Measurements from ENCODE around the gene PHTF1.

The PHTF1 gene

GRCh38 chr1:113714606-113715269 lies 44.5 kb downstream of the PHTF1 start:
- DNase-seq, result no peak

GRCh38 chr1:113701429-113701828 lies 57.9 kb downstream of the PHTF1 start:
- no peak for DNase-seq

GRCh38 chr1:113694910-113695309 lies 64.4 kb downstream of the PHTF1 start:
- no peak for DNase-seq

- DNase-seq, result no peak
Measured at GRCh38 chr1:113692824-113693431, 66.4 kb downstream of the PHTF1 start.

GRCh38 chr1:113692342-113692741 lies 66.9 kb downstream of the PHTF1 start:
- no peak for DNase-seq

GRCh38 chr1:113691184-113691583 lies 68.1 kb downstream of the PHTF1 start:
- DNase-seq, result no peak

- DNase-seq, result no peak
Measured at GRCh38 chr1:113686891-113687618, 72.2 kb downstream of the PHTF1 start.

GRCh38 chr1:113684153-113684541 lies 75.1 kb downstream of the PHTF1 start:
- DNase-seq, result no peak

- DNase-seq, result no peak
Measured at GRCh38 chr1:113683384-113684152, 75.7 kb downstream of the PHTF1 start.

GRCh38 chr1:113681596-113682337 lies 77.5 kb downstream of the PHTF1 start:
- DNase-seq, result no peak

- no peak for DNase-seq
Measured at GRCh38 chr1:113678159-113678469, 81.2 kb downstream of the PHTF1 start.

- DNase-seq, result peak; percentile 29
Measured at GRCh38 chr1:113677250-113678158, 81.8 kb downstream of the PHTF1 start.

- DNase-seq, result no peak
Measured at GRCh38 chr1:113676524-113676923, 82.8 kb downstream of the PHTF1 start.

GRCh38 chr1:113675302-113675701 lies 84.0 kb downstream of the PHTF1 start:
- no peak for DNase-seq

GRCh38 chr1:113674591-113674990 lies 84.7 kb downstream of the PHTF1 start:
- DNase-seq, result no peak

GRCh38 chr1:113672491-113672890 lies 86.8 kb downstream of the PHTF1 start:
- DNase-seq, result no peak

- no peak for DNase-seq
Measured at GRCh38 chr1:113670650-113671049, 88.6 kb downstream of the PHTF1 start.

- DNase-seq, result no peak
Measured at GRCh38 chr1:113669988-113670387, 89.3 kb downstream of the PHTF1 start.

GRCh38 chr1:113666126-113666525 lies 93.2 kb downstream of the PHTF1 start:
- DNase-seq, result no peak

- DNase-seq, result no peak
Measured at GRCh38 chr1:113665071-113665470, 94.2 kb downstream of the PHTF1 start.

- DNase-seq, result no peak
Measured at GRCh38 chr1:113663165-113663951, 95.9 kb downstream of the PHTF1 start.

All from CD4-positive, alpha-beta T cell treated with Interleukin-4 for 4 hours (primary cell).